Measurements from ENCODE around the gene CSK.
"Not testable (repeated sequence)": the region's sequence is repeated elsewhere in the genome, so short reads cannot be mapped to it uniquely, and the experiment has no call there.

The CSK gene

DNA sequence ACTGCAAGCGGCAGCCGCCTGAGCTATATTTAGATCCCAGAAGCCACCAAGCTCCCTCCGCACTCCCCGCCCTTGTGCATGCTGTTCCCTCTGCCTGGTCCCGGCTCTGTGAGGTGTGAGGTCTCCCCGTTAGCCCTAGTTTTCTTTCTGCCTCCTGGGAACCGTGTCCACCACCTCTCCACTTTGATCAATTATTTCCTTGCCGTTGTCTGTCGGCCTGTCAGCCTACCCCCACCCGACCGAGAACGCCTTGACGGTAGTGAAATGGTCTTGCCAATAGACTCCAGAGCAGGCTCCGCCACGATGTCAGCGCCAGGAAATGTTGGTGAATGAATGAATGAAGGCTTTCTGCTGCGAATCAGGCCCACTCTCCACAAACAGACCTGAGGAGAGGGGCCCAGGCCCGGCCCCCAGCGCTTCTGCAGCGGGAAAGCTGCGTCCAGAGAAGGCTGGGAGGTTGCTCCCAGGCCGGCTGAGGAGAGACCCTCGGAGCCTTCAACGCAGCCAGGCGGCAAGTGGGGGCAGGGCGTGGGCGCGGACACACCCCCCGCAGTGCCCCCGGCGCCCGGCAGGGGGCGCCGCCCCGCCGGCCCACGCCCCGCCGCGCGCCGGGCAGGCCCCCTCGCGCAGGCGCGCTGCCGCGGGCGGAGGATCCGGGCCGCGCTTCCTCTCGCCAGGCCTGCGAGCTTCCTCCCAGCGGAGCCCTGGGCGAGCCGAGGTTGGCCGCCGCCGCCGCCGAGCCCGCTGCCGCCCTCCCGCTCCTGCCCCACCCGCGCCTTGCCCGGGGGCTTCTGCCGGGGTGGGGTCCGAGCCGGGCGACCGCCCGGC lies at the start of gene CSK:
Gene CSK (plus strand): TSS at position 650 of the 828 bp plus-strand sequence. CDS start 16,218 bp downstream, outside the sequence.
- DNase-seq = peak; percentile 64

GRCh38 chr15:74732846-74733245 lies 49.0 kb upstream of the CSK start:
- no peak for DNase-seq

- DNase-seq = no peak
These were observed 48.6 kb upstream of the CSK start for GRCh38 chr15:74733269-74733668.

- no peak for DNase-seq
These were observed 46.6 kb upstream of the CSK start for GRCh38 chr15:74735305-74735704.

GRCh38 chr15:74738239-74738638 lies 43.6 kb upstream of the CSK start:
- DNase-seq = not testable (repeated sequence)

DNA sequence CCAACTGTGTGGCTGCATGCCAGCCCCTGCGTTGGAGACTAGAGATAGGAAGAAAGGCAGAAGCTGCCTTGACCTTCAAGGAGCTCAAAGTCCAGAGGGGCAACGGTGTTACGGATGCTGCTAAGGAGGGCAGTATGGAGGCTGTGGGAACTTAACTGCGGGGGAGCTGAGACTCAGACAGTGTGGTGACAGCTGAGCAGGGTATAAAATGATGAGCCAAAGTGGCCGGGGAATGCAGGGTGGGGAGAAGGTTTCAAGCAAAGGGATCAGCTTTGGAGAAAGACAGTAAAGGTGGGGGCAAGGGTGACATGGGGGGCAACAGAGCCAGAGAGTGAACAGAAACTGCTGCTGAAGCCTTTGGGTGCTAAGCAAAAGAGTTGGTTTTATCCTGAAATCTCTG lies 39.5 kb upstream of the CSK start:
- no peak for DNase-seq

DNA sequence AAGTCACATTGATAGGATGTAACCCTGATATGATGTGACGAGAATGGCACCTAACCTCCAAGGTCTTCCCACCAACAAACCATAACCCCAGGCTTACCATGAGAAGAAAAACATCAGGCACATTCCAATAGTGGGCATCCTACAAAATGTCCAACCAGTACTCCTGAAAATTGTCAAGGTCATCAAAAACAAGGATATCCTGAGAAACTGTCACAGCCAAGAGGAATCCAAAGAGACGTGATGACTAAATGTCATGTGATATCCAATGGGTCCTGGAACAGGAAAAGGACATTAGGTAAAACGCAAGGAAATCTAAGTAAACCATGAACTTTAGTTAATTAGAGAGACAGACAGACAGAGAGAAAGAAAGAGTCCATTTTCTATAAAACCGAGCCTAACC lies 35.5 kb upstream of the CSK start:
- no peak for DNase-seq

DNA sequence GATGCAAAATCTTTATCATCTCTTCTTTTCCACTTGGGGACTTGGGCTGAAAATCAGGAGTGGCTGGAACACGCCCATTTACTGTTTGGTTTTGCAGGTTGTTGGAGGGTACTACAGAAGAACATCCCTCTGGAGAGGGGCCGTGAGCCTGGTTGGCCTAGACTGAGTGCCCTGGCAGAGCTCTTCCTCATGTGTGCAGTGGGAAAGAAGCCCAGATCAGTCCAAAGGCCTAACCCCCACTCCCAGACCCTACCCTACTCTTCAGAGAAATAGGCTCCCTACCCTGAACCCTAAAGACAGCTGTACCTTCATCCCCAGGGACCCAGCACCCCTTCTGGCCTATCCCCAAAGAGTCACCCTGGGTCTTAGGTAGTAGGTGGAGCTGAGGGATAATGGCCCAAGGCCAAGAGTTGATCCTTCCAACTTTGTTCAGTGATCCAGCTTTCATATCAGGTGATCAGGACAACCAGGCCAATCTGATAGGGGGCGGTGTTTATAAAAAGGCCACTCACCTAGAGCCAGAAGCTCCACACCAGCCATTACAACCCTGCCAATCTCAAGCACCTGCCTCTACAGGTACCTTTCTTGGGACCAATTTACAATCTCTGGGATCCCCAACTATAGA lies 33.4 kb upstream of the CSK start, which contains the start of gene CYP1A2:
Gene CYP1A2 (plus strand): TSS at position 524 of the 625 bp plus-strand sequence. CDS start 894 bp downstream, outside the sequence.
- DNase-seq = no peak

DNA sequence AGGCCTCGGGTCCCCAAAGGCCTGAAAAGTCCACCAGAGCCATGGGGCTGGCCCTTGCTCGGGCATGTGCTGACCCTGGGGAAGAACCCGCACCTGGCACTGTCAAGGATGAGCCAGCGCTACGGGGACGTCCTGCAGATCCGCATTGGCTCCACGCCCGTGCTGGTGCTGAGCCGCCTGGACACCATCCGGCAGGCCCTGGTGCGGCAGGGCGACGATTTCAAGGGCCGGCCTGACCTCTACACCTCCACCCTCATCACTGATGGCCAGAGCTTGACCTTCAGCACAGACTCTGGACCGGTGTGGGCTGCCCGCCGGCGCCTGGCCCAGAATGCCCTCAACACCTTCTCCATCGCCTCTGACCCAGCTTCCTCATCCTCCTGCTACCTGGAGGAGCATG lies 32.0 kb upstream of the CSK start:
- DNase-seq = no peak

- DNase-seq = no peak
These were observed 31.1 kb upstream of the CSK start for GRCh38 chr15:74750751-74751150.

DNA sequence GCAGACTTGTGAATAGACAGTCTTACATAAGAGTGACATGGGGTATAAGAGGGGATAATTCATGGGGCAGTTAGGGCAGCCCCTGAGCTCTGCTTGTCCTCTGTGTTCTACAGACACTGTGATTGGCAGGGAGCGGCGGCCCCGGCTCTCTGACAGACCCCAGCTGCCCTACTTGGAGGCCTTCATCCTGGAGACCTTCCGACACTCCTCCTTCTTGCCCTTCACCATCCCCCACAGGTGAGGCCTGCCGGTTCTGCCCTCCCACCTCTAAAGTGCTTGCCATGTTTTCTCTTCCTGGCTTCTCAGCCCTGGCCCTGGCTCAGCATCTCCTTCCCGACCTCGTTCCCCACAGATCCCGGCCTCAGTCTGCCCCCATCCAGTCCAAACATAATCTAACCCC lies 29.9 kb upstream of the CSK start:
- no peak for DNase-seq

GRCh38 chr15:74752531-74752930 lies 29.3 kb upstream of the CSK start:
- DNase-seq = no peak

GRCh38 chr15:74754593-74755215 lies 27.2 kb upstream of the CSK start:
- DNase-seq = no peak

DNA sequence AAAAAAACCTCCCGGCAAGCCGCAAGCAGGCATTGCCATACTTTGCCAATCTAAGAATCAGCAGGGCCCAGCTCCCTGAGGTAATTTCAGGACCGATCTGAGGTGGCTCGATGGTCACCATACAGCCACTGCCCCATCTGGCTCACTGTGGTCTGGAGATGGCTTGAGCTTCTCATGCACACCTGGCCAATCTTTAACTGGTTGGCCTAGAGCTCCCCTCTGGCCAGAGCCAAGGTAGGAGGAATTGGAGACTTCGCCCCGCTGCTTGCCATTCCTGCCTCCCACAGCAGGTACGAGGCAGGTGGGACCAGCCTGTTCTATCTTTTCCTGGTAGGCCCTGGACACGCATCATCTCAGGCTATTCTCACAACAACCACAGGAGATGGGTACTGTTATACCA lies 23.1 kb upstream of the CSK start:
- no peak for DNase-seq

DNA sequence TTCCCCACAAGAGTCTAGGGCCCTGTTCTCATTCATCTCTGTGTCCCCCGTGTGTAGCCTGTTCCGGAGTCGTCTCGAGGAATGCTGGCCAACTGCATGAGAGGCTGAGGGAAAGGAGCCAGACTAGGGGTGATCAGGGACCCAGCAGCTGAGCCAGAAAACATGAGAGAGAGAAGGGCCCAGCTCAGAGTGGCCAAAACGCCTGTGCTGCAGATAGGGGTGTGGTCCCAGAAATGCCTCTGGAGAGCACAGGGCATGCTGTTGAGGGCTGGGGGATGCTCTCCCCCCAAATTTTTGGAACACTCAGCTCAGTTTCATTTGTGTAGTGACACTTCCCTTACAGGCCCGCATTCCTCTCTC lies 19.1 kb upstream of the CSK start:
- no peak for DNase-seq

- DNase-seq = peak; percentile 46
These were observed 18.5 kb upstream of the CSK start for GRCh38 chr15:74763416-74763815.

DNA sequence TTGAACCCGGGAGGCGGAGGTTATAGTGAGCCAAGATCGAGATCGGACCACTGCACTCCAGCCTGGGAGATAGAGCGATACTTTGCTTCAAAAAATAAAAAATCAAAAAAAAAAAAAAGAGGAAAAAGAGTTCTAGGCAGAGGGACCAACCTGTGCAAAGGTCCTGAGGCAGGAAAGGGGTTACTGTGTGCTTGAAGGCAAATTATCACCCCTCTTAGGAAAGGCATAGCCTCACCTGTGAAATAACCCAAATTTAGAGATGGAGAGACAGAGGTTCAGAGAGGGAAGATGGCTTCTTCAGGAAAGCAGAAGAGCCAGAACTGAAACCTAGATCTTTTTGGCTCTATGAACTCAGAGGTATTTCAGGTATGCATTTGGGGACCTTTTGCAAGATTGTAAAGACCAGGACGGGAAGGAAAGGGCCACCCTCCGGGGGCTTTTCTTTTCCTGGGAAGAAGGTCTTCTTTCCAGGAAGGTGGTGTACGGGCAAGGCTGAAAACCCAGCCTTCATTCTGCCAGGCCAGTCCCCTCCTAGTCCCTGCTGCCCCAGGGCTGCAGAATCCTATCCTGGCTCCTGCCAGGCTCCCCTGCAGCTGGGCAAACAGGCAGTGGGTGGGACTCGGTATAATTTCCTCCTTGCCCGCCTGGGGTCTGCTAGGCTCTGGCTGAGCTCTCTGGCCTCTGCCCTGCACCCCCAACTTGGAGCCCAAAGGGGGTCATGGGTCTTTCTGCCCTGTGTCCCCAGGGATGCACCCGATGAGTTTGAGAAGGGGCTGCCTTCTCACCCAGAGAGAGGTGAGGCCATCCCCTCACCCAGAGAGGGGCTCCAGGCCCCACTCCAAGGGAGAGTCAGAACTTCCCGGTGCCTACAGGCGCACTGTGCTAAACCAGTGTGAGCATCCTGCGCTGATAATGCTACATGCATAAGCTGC lies 14.4 kb upstream of the CSK start:
- no peak for DNase-seq

- no peak for DNase-seq
These were observed 13.6 kb upstream of the CSK start for GRCh38 chr15:74768099-74768770.

DNA sequence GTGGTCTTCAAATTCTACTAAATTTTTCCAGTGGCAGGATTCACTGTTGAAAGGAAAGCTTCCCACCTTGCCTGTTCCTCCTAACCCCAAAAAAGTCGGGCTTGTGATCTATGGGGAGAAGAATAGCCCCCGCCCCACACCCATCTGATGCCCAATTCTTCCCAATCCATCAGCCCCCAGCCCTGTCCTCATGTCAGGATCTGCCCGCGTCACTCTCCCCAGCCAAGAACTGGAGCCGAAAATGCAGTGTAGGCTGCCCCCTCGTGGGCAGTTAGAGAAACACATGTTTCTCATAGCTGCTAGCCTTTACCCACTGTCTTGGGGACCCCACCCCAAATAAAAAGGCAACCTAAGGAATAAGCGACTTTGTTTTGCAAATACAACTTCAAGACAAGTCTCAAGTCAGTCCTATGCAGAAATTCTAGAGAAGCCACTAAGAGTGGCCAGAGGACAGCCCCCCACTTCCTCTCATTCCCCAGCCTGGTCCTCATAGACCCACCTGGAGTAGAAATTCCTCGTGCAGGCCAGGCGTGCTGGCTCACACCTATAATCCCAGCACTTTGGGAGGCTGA lies 13.0 kb upstream of the CSK start:
- peak; percentile 38 for DNase-seq

- no peak for DNase-seq
These were observed 12.3 kb upstream of the CSK start for GRCh38 chr15:74769463-74770025.

GRCh38 chr15:74770211-74770903 lies 11.5 kb upstream of the CSK start:
- no peak for DNase-seq

All from NCI-H774 (cell line).